Measurements from ENCODE around the gene APBB1IP.

GRCh38 chr10:26407406-26407969, 30.7 kb upstream of the APBB1IP start:
- TF ChIP-seq, protein P1, sequence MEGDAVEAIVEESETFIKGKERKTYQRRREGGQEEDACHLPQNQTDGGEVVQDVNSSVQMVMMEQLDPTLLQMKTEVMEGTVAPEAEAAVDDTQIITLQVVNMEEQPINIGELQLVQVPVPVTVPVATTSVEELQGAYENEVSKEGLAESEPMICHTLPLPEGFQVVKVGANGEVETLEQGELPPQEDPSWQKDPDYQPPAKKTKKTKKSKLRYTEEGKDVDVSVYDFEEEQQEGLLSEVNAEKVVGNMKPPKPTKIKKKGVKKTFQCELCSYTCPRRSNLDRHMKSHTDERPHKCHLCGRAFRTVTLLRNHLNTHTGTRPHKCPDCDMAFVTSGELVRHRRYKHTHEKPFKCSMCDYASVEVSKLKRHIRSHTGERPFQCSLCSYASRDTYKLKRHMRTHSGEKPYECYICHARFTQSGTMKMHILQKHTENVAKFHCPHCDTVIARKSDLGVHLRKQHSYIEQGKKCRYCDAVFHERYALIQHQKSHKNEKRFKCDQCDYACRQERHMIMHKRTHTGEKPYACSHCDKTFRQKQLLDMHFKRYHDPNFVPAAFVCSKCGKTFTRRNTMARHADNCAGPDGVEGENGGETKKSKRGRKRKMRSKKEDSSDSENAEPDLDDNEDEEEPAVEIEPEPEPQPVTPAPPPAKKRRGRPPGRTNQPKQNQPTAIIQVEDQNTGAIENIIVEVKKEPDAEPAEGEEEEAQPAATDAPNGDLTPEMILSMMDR (IDR thresholded peaks at IDR 0.05), result no peak
- TF ChIP-seq POLR2A (IDR thresholded peaks at IDR 0.05) (no peak), POLR2AphosphoS5 (IDR thresholded peaks at IDR 0.05) (no peak), EP300 (IDR thresholded peaks at IDR 0.05) (no peak)
